A172 (cell line): ENCODE data around the gene ZBTB7B. TPM values are rescaled to one million over a fixed set of nuclear protein-coding genes. Genes with fewer than 3 reads are reported as not detected.

Experiments
- DNase-seq: peaks from one replicate; pipeline ENCODE4 v3.0.0-alpha.2; 2015; ENCODE audit warnings: low spot score
- total RNA-seq: library from RNA; depleted of rRNA; stranded (reverse); fragments of >200 nt; shearing (Covaris generic); gene quantifications from 2 replicates; pipeline ENCODE4 v1.2.3, GENCODE V29; 2014

Gene ZBTB7B
- total RNA-seq, 1 experiment from 2014 or later, result 29.5 TPM

DNA sequence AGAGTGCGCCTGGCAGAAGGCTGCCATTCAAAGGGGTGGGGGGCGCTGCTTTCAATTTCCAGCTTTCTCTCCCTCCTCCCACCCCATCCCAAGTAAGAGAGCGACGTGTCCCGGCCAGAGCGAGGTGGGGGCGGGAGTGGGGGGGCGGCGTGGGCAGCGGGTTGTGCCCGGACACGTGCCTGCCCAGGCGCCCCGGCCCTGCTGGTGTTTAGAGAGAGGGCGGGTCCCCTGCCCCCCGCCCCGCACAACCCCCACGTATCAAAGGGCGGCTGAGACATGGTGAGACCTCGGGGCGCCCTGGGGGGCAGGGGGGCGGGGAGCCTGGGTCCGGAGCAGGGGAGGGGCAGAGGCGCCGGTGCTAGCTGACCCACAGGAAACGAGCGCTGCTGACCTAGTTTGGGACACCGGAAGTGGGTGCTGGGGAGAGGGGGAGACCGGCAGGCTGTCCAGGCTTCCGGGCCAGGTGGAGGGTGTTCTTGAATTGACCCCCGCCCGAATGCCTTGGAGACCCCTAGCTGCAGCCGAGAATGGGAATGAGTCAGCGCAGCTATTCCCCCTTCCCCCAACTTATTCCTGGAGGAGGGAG, 1.3 kb downstream of the ZBTB7B start:
- peak; percentile 78 for DNase-seq

DNA sequence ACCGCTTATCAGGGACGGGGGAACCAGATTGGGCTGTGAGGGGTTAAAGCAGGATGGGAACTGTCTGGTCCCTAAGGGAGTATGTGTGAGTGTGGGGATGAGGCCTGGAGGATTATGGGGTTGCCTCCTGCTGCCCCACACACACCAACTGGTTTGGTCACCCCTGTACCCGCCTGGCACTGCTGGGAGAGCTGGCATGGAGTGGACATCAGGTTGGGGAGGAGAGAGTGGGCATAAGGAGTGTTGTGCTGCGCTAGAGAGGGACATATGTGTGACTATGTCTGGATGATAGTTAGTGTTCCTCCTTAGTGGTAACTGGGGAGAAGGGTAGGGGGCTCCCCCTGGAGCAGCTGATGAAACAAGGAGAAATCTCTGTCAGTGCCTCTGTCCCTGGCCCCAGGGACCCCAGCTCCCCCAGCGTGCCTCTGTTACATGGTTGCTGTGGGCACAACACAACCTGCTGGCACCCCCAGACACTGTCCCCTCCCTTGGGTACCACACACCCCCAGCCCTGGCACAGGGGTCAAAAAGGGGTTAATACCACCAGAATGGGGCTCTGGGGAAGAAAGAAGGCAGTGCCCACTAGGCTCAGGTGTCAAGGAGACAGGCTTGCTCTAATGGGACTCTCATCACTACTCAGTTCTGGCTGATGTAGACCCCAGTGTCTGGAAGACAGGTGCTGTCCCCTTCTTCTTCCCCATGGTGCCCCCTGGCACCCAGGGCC, 1.9 kb downstream of the ZBTB7B start:
- no peak for DNase-seq

DNA sequence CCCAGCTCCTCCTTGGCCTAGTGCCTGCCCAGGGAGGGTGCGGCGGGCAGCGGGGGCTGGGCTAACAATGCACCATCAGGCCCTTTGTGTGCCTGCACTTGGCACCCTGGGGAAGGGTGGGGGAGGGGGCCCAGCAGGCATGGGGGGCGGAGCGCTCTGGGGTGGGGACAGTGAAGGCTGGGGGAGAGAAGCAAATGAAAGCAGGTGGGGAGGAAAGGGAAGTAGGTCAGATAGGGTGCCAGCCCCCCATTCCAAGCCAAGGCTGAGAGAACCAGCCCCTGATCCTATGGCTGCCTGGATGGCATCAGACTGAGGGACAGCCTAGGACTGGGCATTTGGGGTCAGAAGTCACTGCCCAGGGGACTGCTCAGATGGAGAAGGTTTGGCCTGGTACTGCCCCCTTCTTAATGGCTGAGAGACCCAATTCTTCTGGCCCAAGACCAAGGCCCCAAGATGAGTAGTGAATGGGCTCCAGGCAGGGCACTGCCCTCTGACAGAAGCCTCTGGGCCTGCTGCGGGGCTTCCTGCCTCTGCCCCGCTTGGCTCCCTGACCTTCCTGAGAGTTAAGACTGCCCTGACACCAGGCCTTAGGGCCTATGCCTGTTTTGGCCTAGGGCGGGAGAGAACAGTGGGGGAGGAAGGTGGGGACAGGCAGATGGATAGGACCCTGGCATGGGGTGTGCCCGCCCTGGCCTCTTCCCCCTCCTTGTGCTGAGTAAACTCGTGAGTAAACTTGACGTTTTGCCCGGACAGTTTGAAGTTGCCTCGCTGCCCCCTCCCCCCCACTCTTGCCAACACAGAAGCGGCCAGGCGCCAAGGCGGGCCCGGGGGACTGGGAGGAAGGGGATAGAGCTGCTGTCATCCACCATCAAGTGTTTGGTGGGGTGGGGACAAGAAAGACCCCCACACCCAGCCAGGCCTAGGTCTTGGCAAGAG, 2.7 kb downstream of the ZBTB7B start:
- peak; percentile 65 for DNase-seq

DNA sequence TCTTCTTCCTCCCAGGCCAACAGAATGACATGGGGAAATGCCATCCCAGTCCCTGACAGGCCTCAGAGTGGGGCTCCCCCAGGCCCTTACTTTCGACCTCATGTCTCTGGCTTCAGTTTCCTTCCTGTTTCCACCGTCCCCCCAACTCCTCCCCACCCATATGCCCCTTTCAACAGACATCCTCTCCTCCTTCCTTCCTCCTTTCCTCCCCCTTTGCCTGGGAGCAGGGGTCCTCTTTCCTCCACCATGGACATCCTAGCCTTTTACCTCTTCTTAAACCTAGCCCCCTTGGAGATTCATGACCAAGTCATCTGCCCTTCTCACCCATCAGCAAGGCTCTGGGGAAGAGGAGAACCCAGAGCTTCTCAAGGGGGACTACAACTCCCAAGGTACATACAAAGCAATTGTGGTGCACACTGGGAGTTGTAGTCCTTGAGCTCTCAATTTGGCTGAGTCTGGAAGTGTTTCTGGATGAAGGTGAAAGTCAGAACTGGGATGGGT, 4.0 kb downstream of the ZBTB7B start:
- DNase-seq, result no peak

DNA sequence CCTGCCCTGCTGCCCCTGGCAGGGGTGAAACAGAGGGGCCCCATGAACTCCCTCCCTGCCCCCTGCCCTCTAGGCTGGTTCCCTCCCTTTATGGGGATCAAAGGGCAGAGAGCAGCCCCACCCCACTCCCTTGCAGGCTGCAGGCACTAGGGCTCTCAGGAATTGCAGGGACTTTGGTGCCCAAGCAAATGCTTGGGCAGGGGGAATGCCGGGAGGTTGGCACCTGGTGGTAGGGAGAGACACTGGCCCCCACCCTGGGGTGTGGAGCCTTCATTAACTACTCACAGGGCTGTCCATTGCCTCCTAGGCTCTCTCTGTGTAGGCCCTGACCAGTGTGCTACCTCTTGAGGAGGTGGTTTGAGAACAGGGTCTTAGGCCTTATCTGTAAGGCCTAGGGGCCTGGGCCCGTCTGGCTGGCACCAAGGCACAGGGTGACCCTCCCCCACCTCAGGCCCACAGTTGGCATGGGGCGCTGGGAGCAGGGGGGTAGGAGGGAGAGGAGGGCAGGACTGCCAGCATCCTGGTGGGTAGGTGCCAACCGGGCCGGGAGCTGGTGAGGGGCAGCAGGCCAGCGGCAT, 4.7 kb downstream of the ZBTB7B start:
- DNase-seq, result no peak

DNA sequence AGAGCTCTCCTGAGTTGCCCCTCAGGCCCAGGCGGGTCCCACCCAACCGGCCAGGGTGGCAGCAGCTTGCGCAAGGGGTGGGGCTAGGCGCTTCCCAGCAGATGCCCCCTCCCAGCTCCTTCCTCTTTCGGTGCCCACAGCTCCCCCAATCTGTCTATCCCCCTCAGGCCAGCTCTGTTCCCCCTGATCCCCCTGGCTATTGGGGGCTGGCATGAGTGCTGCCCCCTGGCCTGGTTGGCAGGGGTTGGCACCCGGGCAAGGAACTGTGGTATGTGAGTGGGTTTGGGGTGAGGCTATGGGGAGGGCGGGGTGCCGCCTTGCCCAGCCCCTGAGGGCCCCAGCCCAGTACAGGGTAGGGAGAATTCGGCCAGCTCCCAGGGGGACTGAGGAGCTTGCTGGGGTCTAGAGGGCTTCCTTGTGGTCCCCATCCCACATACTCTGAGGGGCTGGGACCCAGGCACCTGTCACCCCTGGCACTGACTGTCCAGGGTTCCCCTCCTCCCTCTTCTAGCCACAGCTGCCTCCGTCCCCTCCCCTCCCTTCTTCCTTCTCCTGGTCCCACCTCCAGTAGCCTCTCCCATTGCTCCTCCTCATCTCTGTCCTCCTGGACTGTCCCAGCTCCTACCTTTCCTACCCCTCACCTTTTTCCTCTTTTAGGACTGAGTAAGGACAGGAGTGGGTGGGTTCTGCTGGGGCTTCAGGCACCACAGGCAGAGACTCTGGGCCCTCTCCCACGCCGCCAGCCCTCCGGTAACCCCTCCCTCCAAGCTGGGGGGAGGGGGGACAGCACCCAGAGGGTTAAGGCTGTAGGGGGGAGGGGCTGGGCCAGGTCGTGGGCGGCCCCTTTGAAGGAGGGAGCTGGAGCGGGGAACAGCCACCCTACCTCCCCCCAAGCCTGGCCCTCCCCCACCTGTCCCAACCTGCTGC, 5.7 kb downstream of the ZBTB7B start:
- DNase-seq, result no peak

DNA sequence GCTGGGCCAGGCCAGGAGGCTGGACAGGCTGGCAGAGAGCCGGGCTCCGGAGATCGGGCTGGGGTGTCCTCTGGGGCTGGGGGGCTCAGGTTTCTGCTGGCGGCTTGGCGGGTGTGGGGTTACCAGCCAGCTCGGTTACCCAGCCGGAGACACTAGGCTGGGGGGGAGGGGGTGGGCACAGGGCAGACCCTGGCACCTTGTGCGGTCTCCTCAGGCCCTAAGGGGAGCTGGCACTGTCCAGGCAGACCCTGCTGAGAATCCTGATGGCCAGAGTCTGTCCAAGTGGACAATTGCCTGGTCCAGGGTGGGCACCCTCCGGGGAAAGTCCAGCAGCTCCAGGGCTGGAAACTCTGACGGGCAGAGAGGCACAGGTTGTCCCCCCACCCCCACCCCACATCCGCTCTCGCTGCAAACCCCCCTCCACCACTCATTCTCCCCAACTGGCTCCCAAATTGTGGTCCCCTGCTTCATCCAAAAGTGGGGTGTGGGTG, 6.7 kb downstream of the ZBTB7B start:
- DNase-seq, result no peak

DNA sequence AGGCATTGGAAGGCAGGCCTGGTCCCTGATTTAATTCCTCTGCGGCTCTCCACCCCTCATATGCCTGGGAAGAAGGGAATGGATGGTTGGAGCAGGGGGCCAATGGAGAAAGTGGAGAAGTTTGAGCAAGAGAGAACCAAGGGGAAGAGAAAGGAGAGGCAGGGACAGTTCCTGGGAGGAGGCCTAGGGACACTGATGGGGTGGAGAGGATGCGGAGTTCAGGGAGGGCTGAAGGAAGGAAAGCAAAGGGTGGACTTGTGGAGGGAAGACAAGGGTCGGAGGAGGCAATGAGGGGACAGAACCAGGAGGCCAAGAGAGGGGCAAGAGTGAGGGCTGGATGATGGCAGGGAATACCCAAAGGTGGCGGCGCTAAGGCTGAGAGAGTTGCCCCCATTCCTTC, 7.1 kb downstream of the ZBTB7B start:
- no peak for DNase-seq

DNA sequence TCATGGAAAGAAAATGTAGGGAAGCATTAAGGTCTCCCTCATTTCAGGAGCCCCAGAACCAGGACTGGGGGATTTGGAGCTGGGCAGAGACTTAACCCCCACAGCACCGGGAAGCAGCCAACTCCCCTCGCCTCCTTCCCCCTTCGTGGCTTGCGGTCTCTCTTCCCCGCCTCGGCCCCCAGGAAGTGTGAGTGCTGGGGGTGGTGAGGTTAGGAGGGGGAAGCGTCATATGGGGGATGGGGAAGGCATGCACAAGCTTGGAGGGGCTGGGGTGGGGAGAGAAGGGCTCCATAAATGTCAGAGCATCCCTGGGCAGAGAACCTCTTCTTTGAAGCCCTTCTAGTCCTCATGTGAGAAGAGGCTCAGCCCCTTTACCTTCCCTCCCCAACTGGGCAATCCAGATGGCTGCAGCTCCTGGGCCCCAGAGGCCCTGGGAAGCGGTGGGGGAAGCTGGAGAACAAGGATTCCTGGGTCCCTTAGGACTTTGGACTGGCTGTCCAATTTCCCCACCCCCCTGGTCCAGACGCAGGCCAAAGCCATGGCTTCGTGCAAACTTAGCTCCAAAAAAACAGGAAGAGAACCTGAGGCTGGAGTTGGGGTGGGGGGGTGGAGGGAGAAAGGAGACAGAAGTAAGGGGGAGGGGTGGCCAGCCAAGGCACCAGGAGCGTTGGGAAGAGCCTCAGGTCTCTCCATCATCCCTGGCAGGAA, 7.8 kb downstream of the ZBTB7B start:
- DNase-seq, result no peak

DNA sequence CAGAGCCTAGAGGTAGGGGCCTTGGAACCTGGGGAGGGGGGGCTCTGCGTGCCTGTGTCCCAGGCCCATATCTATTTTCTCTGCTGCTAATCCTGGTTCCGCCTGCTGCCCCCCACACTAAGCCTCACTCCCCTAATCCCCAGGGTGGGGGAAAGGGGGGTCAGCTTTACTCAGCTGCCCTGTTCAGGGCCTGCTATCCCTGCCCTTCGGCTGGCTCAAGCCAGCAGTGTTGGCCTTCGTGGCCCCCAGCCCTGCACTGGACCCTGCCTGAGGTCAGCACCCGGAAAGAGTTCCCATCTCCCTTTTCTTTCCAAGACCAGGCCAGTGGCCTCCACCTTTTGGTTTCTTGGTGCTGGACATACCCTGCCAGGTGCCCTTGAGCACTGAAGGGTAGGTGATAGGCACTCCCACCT, 8.4 kb downstream of the ZBTB7B start:
- no peak for DNase-seq

DNA sequence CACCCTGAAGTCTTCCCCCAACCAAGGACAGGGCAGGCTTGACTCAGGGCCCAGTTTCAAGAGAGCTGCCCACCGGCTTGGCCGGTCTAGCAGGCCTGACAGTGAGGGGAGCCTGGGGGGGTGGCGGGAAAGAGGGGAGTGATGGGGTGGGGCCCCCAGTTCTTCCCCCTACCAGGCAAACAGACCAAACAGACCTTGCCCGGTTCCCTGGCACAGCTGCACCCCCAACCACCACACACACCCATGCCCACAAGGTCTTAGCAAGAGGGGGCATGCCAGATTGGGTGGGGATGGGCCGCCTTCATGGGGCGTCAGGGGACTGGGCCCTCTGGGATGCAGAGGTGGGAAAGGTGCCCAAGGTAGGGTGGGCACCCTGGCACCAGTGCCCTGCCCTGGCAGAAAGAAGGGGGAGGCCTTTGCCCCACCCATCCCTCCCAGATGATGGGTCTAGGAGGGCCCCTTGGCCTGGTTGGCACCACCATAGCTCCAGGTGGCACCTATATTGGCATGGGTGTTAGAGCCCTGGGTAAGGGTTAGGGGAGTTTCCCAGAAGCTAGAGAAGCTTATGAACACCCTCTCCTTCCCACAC, 8.9 kb downstream of the ZBTB7B start:
- DNase-seq, result no peak

DNA sequence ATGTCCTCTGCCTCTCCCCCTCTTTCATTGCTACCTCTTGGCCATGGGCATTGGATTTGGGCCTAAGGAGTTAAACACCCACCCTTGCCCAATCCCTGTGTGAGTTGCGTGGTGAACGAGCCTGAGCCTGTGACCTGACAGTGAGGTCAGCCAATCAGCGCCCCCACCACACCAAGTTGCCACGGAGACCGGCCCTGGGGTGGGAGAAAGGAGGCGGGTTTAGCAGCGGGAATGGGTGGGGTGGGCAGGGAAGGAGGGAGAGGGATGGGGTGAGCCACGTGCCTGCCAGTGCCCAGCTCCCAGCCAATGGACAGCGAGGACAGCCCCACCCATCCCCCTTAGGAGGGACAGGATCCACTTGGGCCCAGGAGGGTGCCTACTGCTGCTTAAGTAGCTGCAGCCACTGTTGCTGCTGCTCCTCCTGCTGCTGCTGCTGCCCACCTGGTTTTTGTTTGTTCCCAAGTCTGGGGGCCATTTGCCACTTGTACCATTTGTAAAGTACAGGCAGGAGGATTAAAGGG, 9.5 kb downstream of the ZBTB7B start:
- DNase-seq, result peak; percentile 60

DNA sequence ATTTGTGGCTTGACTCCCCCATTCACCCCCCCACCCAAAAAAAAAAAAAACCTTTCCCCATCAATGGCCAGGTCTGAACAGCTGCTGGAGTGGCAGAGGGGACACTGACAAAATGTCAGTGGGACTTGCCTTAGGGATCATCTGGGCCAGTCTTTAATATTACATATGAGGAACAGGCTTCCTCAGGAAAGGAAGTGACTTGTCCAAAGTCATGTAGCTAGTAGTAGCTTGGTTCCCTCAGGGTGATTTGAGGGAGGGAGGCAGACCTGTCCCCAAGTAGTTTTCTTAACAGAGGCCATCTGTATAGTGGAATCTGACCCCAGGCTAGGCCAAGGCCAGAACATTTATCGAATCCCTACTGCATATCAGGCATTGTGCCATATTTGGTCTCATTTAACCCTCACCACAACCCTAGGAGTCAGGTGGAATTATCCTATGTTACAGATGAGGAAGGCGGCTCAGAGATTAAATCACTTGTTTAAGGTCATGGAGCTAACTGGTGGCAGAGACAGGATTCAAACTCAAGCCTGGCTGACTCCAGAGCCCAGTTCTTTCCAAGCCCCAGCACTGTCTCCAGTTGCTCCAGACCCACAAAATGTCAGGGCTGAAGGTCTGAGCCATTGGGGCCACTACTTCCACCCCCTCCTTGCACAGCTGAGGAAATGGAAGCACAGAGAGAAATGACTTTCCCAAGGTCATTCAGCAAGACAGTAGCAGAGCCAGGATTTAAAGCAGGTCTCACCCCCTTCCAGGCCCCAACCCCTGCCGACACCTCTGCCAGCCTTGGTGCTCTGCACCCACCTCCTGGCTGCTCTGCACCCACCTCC, 10.4 kb downstream of the ZBTB7B start:
- no peak for DNase-seq

DNA sequence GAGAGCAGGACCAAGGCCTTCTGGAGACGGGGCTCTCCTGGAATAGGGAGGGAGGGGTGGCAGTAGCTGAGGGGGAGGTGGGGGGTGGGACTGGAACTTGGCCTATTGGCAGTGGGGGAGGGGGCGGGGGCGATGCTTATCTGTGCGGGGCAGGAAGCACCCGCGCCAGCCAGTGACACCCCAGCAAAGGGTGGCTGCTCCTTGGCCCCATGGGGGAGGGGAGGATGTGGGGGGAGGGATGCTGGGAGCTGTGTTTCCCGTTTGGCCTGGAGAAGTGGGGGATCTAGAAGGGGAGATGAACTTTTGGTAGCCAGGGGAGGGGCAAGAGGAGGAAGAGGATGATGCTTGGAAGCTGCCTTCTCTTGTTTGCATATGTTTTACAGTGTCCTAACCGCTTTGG, 11.0 kb downstream of the ZBTB7B start:
- DNase-seq, result no peak

DNA sequence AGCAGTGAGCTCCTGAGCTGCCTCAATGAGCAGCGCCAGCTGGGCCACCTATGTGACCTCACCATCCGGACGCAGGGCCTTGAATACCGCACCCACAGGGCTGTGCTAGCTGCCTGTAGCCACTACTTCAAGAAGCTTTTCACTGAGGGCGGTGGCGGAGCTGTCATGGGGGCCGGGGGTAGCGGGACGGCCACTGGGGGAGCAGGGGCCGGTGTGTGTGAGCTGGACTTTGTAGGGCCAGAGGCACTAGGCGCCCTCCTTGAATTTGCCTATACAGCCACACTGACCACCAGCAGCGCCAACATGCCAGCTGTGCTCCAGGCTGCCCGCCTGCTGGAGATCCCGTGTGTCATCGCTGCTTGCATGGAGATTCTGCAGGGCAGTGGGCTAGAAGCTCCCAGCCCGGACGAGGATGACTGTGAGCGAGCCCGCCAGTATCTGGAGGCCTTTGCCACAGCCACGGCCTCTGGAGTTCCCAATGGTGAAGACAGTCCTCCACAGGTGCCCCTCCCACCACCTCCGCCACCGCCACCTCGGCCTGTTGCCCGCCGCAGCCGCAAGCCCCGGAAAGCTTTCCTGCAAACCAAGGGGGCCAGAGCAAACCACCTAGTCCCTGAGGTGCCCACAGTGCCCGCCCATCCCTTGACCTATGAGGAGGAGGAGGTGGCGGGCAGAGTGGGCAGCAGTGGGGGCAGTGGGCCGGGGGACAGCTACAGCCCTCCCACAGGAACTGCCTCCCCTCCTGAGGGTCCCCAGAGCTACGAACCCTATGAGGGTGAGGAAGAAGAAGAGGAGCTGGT, 12.3 kb downstream of the ZBTB7B start:
- DNase-seq, result no peak

DNA sequence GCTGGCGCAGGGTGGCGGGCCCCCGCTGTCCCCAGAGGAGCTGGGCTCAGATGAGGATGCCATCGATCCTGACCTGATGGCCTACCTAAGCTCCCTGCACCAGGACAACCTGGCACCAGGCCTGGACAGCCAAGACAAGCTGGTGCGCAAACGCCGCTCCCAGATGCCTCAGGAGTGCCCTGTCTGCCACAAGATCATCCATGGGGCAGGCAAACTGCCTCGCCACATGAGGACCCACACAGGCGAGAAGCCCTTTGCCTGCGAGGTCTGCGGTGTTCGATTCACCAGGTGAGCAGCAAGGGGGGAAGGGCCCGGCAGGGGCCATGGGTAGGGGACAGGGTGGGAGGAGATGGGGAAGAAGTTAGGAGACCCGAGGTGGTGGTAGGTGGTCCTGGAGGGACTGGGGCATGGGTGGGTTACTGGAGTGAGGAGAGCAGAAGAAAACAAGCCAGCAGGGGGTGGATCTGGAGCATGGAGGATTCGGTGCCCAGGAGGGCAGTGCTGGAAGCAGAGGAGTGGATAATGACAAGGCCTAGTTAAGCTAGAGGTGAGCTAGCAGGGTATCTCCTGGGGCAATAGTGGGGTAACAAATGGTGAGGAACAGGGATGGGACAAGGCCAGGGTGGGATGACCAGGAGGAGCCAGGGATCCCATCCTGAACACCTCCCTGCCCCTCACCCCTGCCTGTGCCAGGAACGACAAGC, 13.1 kb downstream of the ZBTB7B start:
- DNase-seq, result no peak

DNA sequence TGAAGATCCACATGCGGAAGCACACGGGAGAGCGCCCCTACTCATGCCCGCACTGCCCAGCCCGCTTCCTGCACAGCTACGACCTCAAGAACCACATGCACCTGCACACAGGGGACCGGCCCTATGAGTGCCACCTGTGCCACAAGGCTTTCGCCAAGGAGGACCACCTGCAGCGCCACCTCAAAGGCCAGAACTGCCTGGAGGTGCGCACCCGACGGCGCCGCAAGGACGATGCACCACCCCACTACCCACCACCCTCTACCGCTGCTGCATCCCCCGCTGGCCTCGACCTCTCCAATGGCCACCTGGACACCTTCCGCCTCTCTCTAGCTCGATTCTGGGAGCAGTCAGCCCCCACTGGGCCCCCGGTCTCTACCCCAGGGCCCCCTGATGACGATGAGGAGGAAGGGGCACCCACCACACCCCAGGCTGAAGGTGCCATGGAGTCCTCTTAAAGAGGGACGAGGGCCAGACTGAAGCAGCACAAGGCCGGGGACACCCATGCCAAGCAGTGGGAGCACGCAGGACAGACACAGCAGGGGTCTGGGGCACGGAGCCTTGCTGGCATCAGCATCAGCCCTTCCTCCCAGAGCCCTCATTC, 13.7 kb downstream of the ZBTB7B start:
- DNase-seq, result no peak
